Endothelial cell of umbilical vein (primary cell): Measurements from ENCODE around the gene MLF2. TPM values are rescaled to one million over a fixed set of nuclear protein-coding genes. Genes with fewer than 3 reads are reported as not detected.

Experiments
- BruUV-seq: library from RNA; stranded (reverse); fragments of 400-500 nt; replicated peaks from 2 replicates; lab custom pipeline; 2021; lab: Mats Ljungman, UMichigan
- CTCF ChIA-PET: fragments of 300-600, 350-600 bp; sonication (Branson Sonifier 250); formaldehyde crosslinking; loops from one replicate; lab custom pipeline; 2021; ENCODE audit warnings: antibody characterized with exemption, inconsistent platforms; lab: Charles Lee
- POLR2A ChIA-PET: fragments of 300-600, 350-600 bp; sonication (Branson Sonifier 250); formaldehyde crosslinking; loops from one replicate; lab custom pipeline; 2021; ENCODE audit warnings: antibody characterized with exemption, inconsistent platforms; lab: Charles Lee
- DNase-seq: peaks from one replicate; pipeline ENCODE4 v3.0.0-alpha.2; 2011; ENCODE audit warnings: low read depth, low spot score
- FAIRE-seq: peaks from 2 replicates; lab custom pipeline; 2011; peaks lifted over from hg19 to GRCh38; lab: Jason Lieb, UNC
- H2AFZ ChIP-seq: 2 replicates; pipeline ENCODE4 v1.6.0; 2012; ENCODE audit warnings: low read depth, low read length, control low read depth, inconsistent platforms
- H3K27ac ChIP-seq: 2 replicates; pipeline ENCODE4 v1.5.1; 2011; ENCODE audit warnings: low read depth, mild to moderate bottlenecking, control low read depth, low read length, moderate library complexity; ENCODE audit not compliant: insufficient read depth
- H3K27me3 ChIP-seq, 2 experiments: 2 replicates each; pipeline versions ENCODE4 v1.6.0 to v1.6.1; 2011; ENCODE audit warnings: low read length in 2 of 2, mixed read lengths in 1 of 2; ENCODE audit not compliant: control insufficient read depth in 2 of 2, insufficient read depth in 2 of 2
- H3K36me3 ChIP-seq, 2 experiments: 2 replicates in 1 of 2; 3 replicates in 1 of 2; pipeline ENCODE4 v1.5.1; 2011; ENCODE audit warnings: low read length in 2 of 2, mild to moderate bottlenecking in 1 of 2, moderate library complexity in 1 of 2; ENCODE audit not compliant: control insufficient read depth in 2 of 2, insufficient read depth in 2 of 2; ENCODE audit errors: extremely low read depth in 1 of 2
- H3K4me1 ChIP-seq: 3 replicates; pipeline ENCODE4 v1.5.1; 2011; ENCODE audit warnings: mild to moderate bottlenecking, low read length; ENCODE audit not compliant: control insufficient read depth, insufficient read depth; ENCODE audit errors: extremely low read depth
- H3K4me2 ChIP-seq: 2 replicates; pipeline ENCODE4 v1.6.1; 2011; ENCODE audit warnings: low read length, control low read depth, mixed read lengths; ENCODE audit not compliant: insufficient read depth
- H3K4me3 ChIP-seq, 3 experiments: fragments of 200-600 bp in 1 of 3; sonication (generic), shearing (Covaris generic) in 1 of 3; replicated peaks in 1 of 3; 2 replicates each; pipeline ENCODE4 v1.5.1; 2011 to 2016; ENCODE audit warnings: control low read depth in 3 of 3, low read length in 3 of 3, mild to moderate bottlenecking in 2 of 3, inconsistent platforms in 1 of 3, low read depth in 1 of 3, moderate library complexity in 1 of 3; ENCODE audit not compliant: insufficient read depth in 1 of 3
- H3K79me2 ChIP-seq: 2 replicates; pipeline ENCODE4 v1.6.0; 2012; ENCODE audit warnings: low read length, inconsistent platforms; ENCODE audit not compliant: control insufficient read depth, insufficient read depth
- H3K9ac ChIP-seq: replicated peaks from 2 replicates; pipeline ENCODE3; 2011; ENCODE audit warnings: low read length, control low read depth; ENCODE audit not compliant: insufficient read depth; ENCODE audit errors: extremely low read depth
- H3K9me1 ChIP-seq: replicated peaks from 3 replicates; pipeline ENCODE4 v1.6.0; 2011; ENCODE audit warnings: mild to moderate bottlenecking, low read length; ENCODE audit not compliant: control insufficient read depth, insufficient read depth; ENCODE audit errors: extremely low read depth
- H3K9me3 ChIP-seq: replicated peaks from 2 replicates; pipeline ENCODE4 v1.5.1; 2012; ENCODE audit warnings: low read length, inconsistent platforms; ENCODE audit not compliant: control insufficient read depth, insufficient read depth
- H4K20me1 ChIP-seq: replicated peaks from 2 replicates; pipeline ENCODE3; 2011; ENCODE audit warnings: mild to moderate bottlenecking, low read length; ENCODE audit not compliant: control insufficient read depth, insufficient read depth; ENCODE audit errors: extremely low read depth
- FOS ChIP-seq: IDR thresholded peaks from 2 replicates; pipeline ENCODE4 v1.6.1; 2011; ENCODE audit warnings: mild to moderate bottlenecking, low read length, moderate library complexity, borderline replicate concordance; ENCODE audit not compliant: insufficient read depth
- JUN ChIP-seq: IDR thresholded peaks from 2 replicates; pipeline ENCODE4 v1.6.1; 2011; ENCODE audit warnings: borderline replicate concordance, low read depth; ENCODE audit not compliant: insufficient read length, insufficient read depth
- MYC ChIP-seq: IDR thresholded peaks from one replicate; pipeline ENCODE4 v1.6.1; 2011; ENCODE audit warnings: mild to moderate bottlenecking, low read depth, low read length
- POLR2AphosphoS5 ChIP-seq: IDR thresholded peaks from 2 replicates; pipeline ENCODE4 v1.6.1; 2012; ENCODE audit warnings: low read depth, mild to moderate bottlenecking, control low read depth, low read length, moderate library complexity; ENCODE audit not compliant: insufficient read depth
- dilution Hi-C: fragments of 300-500 bp; cut with MboI; formaldehyde crosslinking; loops from one replicate; pipeline ENCODE4 v1.15.0; 2019; ENCODE audit warnings: low sequenced_read_pairs; ENCODE audit not compliant: extremely low pct_ligation_motif_present
- intact Hi-C: fragments of 100-400 bp; cut with micrococcal nuclease; formaldehyde crosslinking; loops from one replicate; pipeline ENCODE4 v1.10.0; 2022
- polyA plus RNA-seq, 4 experiments: library from polyadenylated mRNA; depleted of rRNA in 3 of 4; stranded (reverse) in 3 of 4; unstranded in 1 of 4; fragments of >200 nt; gene quantifications; 2 replicates each; pipeline versions ENCODE4 v1.2.1 to v1.2.3, GENCODE V29; 2011 to 2012; ENCODE audit warnings: missing spikeins in 1 of 4
- total RNA-seq: library from RNA; stranded (reverse); gene quantifications from 2 replicates; pipeline ENCODE4 v1.2.3, GENCODE V29; 2021

The MLF2 gene
- total and polyA plus RNA-seq, 2 donors (not counting 3 experiments of a cell fraction or from before 2014, with no cell fraction given), result 147 to 306 TPM

DNA sequence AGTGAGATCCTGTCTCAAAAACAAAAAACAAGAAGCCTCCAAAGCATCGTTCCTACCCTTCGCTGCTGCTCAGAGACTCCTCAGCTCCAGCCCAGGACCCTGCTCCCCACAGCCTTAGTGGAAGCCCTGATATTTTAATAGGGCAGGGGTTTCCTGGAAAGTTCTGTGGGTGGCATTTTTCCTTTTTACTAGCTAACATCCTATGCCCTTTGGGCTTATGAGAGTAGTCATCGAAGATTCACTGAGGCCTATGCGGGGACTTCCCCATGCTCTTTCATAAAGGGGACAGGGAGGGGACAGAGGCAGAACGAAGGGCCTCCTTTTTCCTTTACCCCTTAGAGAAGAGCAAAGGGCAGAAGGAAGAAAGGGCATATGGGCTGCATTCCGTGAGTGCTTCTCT is 27.6 kb upstream of the MLF2 start:
- H3K79me2 ChIP-seq, result no peaks in the 10 kb centered on the region
- intact Hi-C loops, result no loop called here
- H3K9me1 ChIP-seq, result no peaks in the 10 kb centered on the region
- POLR2A ChIA-PET, result no interaction called here
- FAIRE-seq (no peak), DNase-seq (no peak)
- H3K4me3 ChIP-seq, result no peak overlapping the region
- dilution Hi-C loops, result no loop called here
- peaks cover 5% of the 10 kb centered on the region for H3K4me1 ChIP-seq
- TF ChIP-seq FOS (no peak), JUN (no peak), POLR2AphosphoS5 (no peak), MYC (no peak)
- no peaks in the 10 kb centered on the region for H4K20me1 ChIP-seq
- H3K4me2 ChIP-seq, result no peak overlapping the region
- no peak overlapping the region for H3K9ac ChIP-seq
- CTCF ChIA-PET, result interaction anchor here (1.4 to 9.5 kb wide), 7 partner anchors 13 to 162 kb away, joined by 3 to 107 read pairs (median 9); partner anchors contain the start of genes MLF2 and PTMS
- no peaks in the 10 kb centered on the region for H3K9me3 ChIP-seq
- H3K27me3 ChIP-seq, result no peaks in the 10 kb centered on the region
- H3K27ac ChIP-seq, result no peak overlapping the region
- no peaks in the 10 kb centered on the region for H3K36me3 ChIP-seq
- H2AFZ ChIP-seq, result no peak overlapping the region
- no TSS peak for BruUV-seq

DNA sequence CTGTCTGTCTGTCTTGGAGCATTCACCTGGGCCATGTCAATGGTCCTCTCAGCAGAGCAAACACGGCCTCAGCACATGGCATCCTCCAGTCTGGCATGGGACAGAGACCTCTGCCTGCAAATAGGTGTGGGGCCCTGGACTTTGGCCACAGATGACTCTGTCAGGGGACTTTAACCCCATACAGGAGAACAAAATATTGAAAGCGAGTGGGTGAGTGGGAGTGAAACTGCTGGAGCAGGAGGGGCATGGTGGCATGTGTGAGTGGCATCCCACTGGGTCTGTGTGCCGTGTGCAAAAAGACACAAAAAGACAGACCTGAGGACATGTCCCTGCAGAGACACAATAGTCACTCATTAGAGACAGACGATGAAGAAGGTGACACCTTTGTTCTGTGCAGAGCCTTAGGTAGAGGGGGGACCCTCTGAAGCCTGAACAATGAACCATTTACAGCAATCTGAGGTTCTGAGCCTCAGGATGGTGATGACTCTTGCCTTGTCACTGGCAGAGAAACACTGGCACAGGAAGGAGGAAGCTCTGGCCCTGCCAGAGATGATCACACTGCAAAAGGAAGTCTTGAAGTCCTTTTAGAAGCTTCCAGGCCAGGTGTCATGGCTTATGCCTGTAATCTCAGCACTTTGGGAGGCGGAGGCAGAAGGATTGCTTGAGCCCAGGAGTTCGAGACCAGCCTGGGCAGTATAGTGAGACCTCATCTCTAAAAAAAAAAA is 26.9 kb upstream of the MLF2 start:
- Histone ChIP-seq H3K79me2 (no peaks in the 10 kb centered on the region), H3K27ac (no peak overlapping the region), H3K9me1 (no peaks in the 10 kb centered on the region), H3K4me1 (peaks cover 5% of the 10 kb centered on the region), H3K36me3 (peaks cover 0 to 5% of the 10 kb centered on the region in 2 experiments), H3K4me2 (no peak overlapping the region), H3K9ac (no peak overlapping the region), H3K9me3 (no peaks in the 10 kb centered on the region), H2AFZ (no peak overlapping the region), H3K27me3 (no peaks in the 10 kb centered on the region), H4K20me1 (no peaks in the 10 kb centered on the region), H3K4me3 (no peak overlapping the region)
- intact Hi-C loops, result loop anchor here (1.0 to 5.0 kb wide), 6 partner anchors 13 to 163 kb away; partner anchors contain the start of genes MLF2 and ZNF384
- CTCF ChIA-PET, result interaction anchor here (1.6 to 9.5 kb wide), 6 partner anchors 13 to 159 kb away, joined by 5 to 107 read pairs (median 10); partner anchors contain the start of genes MLF2 and PTMS
- DNase-seq (no peak), FAIRE-seq (no peak)
- dilution Hi-C loops, result no loop called here
- POLR2A ChIA-PET, result no interaction called here
- no peak for TF ChIP-seq POLR2AphosphoS5
- no TSS peak for BruUV-seq
